Subcutaneous abdominal adipose tissue (tissue), 5 donors: ENCODE data around the gene AFF1.

Experiments used
- H3K27ac ChIP-seq: one replicate; pipeline ENCODE4 v1.7.0; 2013; ENCODE audit warnings: low read depth, mild to moderate bottlenecking, inconsistent platforms, low read length, moderate library complexity
- H3K27me3 ChIP-seq, 5 donors: one replicate each; pipeline ENCODE4 v1.7.0; 2013; ENCODE audit warnings: low read length in 5 of 5, inconsistent platforms in 1 of 5; ENCODE audit not compliant: control insufficient read depth in 5 of 5, insufficient read depth in 4 of 5
- H3K36me3 ChIP-seq, 5 donors: one replicate each; pipeline ENCODE4 v1.7.0; 2013; ENCODE audit warnings: low read length in 5 of 5; ENCODE audit not compliant: control insufficient read depth in 5 of 5, insufficient read depth in 5 of 5
- H3K4me1 ChIP-seq, 5 donors: one replicate each; pipeline ENCODE4 v1.7.0; 2013; ENCODE audit warnings: low read length in 5 of 5, mild to moderate bottlenecking in 3 of 5, moderate library complexity in 1 of 5; ENCODE audit not compliant: control insufficient read depth in 5 of 5, insufficient read depth in 5 of 5
- H3K4me3 ChIP-seq, 5 donors: one replicate each; pipeline ENCODE4 v1.7.0; 2013; ENCODE audit warnings: low read length in 5 of 5, low read depth in 1 of 5
- H3K9ac ChIP-seq, 5 donors: one replicate each; pipeline ENCODE4 v1.7.0; 2013; ENCODE audit warnings: low read length in 5 of 5, mild to moderate bottlenecking in 4 of 5, moderate library complexity in 3 of 5
- H3K9me3 ChIP-seq, 5 donors: one replicate each; pipeline ENCODE4 v1.7.0; 2013; ENCODE audit warnings: low read length in 5 of 5; ENCODE audit not compliant: control insufficient read depth in 5 of 5
- donor health status: healthy.
- donor health status: healthy.
- donor health status: healthy.
- donor health status: healthy.
- donor health status: healthy.

Gene AFF1

DNA sequence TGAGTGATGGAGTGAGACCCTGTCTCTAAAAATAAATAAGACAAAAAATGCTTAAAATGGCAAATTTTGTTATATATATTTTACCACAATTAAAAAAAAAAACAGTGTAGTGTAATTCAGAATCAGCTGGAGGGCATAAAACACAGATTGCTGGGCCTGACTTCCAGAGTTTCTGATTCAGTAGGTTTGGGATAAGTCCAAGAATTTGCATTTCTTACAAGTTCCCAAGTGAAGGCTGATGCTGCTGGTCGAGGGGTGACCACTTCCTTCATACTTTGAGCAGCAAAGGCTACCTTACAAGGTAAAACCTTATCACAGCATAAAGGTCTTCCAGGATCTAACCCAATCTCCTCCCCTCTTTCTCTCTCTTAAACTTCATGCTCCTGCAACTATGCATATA, 244.9 kb downstream of the AFF1 start:
- Histone ChIP-seq H3K9ac (no peak overlapping the region), H3K36me3 (peaks cover 0 to 4% (median 0%) of the 10 kb centered on the region in 5 donors), H3K4me1 (no peaks in the 10 kb centered on the region), H3K9me3 (no peaks in the 10 kb centered on the region), H3K4me3 (no peak overlapping the region), H3K27ac (no peak overlapping the region), H3K27me3 (no peaks in the 10 kb centered on the region)

DNA sequence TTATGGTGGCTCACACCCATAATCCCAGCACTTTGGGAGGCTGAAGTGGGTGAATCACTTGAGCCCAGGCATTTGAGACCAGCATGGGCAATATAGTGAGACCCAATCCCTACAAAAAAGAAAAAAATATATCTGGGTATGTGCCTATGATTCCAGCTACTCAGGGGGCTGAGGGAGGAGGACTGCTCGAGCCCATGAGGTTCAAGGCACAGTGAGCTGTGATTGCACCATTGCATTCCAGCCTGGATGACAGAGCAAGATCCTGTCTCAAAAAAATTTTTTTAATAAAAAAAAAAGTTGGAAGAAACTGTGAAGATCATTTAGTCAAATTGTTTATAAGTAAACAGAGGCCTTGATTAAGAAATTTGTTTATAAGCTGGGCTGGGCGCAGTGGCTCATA, 246.0 kb downstream of the AFF1 start:
- no peak overlapping the region for H3K4me3 ChIP-seq
- no peak overlapping the region for H3K27ac ChIP-seq
- H3K9me3 ChIP-seq: no peaks in the 10 kb centered on the region
- no peak overlapping the region for H3K9ac ChIP-seq
- H3K27me3 ChIP-seq: no peaks in the 10 kb centered on the region
- peaks cover 0 to 3% (median 0%) of the 10 kb centered on the region in 5 donors for H3K36me3 ChIP-seq
- H3K4me1 ChIP-seq: no peaks in the 10 kb centered on the region

DNA sequence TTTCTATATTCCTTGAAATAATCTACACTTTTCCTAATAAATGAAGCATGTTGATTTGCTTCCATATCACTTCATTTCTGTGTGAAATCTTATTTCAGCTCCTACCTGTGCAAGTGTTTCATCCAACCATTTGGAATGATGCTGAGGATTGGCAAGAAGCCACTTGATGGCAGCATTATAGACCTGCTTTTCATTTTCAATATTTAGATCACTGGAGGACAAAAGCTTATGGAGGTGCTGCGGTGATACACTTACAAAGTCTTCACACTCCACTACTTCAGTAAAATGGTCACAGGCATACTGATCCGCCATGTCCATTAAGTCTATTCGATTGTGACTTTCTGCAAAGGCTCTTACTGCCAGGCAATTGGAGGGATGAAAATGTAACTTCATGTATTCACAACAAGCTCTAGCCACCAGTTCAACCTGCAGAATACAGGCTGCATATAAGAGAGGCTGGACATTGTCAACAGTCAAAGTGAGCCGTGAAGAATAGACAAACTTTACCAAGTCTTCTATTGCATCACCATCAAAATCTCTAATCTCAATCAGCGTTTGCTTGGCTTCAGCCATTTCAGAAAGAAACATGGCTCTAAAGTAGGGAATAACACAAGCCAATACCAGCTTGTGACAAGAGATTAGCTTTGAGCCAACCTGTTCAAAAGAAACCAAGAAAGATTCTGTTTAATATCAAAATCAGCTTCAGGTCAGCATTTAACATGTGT, 250.5 kb downstream of the AFF1 start:
- no peak overlapping the region for H3K4me3 ChIP-seq
- no peak overlapping the region for H3K9ac ChIP-seq
- no peaks in the 10 kb centered on the region for H3K27me3 ChIP-seq
- H3K9me3 ChIP-seq: no peaks in the 10 kb centered on the region
- H3K4me1 ChIP-seq: peaks cover 0 to 6% (median 0%) of the 10 kb centered on the region in 5 donors
- no peaks in the 10 kb centered on the region for H3K36me3 ChIP-seq
- H3K27ac ChIP-seq: no peak overlapping the region

DNA sequence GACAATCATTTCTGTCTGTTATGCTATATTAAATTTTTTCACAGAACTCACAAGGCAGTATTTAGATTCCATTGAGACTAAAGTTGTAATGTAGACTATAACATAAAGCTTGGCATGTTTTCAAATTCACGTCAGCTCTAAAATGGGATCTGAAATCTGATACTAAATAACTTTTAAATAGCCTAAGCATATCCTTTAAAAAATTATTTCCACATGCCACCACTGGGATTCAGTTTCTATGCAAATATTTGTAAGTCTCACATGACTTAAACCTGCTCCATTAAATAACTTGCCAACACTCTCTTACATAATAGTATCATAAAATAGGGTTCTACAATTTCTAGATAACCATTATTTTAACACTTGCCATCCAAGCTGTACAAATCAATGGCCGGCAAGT, 253.2 kb downstream of the AFF1 start:
- Histone ChIP-seq H3K9me3 (no peaks in the 10 kb centered on the region), H3K4me3 (no peak overlapping the region), H3K4me1 (peaks cover 0 to 6% (median 0%) of the 10 kb centered on the region in 5 donors), H3K9ac (no peak overlapping the region), H3K27me3 (no peaks in the 10 kb centered on the region), H3K27ac (no peak overlapping the region), H3K36me3 (peaks cover 0 to 4% (median 0%) of the 10 kb centered on the region in 5 donors)

DNA sequence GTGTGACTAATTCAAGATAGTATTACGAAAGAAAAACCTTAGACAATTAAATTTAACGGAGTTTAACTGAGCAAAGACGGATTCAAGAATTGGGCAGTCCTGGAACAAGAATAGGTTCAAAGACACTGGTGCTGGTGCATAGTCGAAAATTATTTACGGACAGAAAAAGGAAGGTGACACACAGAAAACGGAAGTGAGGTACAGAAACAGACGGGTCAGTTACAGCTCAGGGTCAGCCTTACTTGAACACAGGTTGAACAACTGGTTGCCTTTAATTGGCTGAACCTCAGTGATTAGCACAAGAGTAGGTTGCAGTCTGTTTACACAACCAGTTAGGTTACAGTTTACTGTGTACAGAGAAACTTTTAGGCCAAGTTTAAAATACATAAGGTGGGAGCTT, 254.1 kb downstream of the AFF1 start:
- H3K4me3 ChIP-seq: no peak overlapping the region

More for the DNA sequence above, 254.1 kb downstream of the AFF1 start:
- no peak overlapping the region for H3K27ac ChIP-seq
- H3K27me3 ChIP-seq: no peaks in the 10 kb centered on the region
- peaks cover 0 to 4% (median 0%) of the 10 kb centered on the region in 5 donors for H3K36me3 ChIP-seq
- no peaks in the 10 kb centered on the region for H3K9me3 ChIP-seq
- H3K4me1 ChIP-seq: peaks cover 0 to 6% (median 0%) of the 10 kb centered on the region in 5 donors
- no peak overlapping the region for H3K9ac ChIP-seq
